Activated naive CD4-positive, alpha-beta T cell treated with anti-CD3 and anti-CD28 coated beads for 36 hours (primary cell): ENCODE measurements around the gene CTTN. TPM values are rescaled to one million over a fixed set of nuclear protein-coding genes. Genes with fewer than 3 reads are reported as not detected.

ENCODE experiments used
- CTCF ChIA-PET: fragments of 350-600 bp; sonication (Branson Sonifier 250); formaldehyde crosslinking; loops from one replicate; lab custom pipeline; 2021; ENCODE audit warnings: antibody characterized with exemption; lab: Charles Lee
- DNase-seq: peaks from one replicate; pipeline ENCODE4 v3.0.0-alpha.2; 2020
- H3K27ac Mint-ChIP-seq: one replicate; pipeline ENCODE4 v1.8.0; 2021; ENCODE audit warnings: mild to moderate bottlenecking, mixed read lengths
- H3K27me3 Mint-ChIP-seq: one replicate; pipeline ENCODE4 v1.8.0; 2021; ENCODE audit warnings: low read depth, mixed read lengths
- H3K36me3 Mint-ChIP-seq: one replicate; pipeline ENCODE4 v1.8.0; 2021; ENCODE audit warnings: low read depth, mixed read lengths
- H3K4me1 Mint-ChIP-seq: one replicate; pipeline ENCODE4 v1.8.0; 2021; ENCODE audit warnings: low read depth, mixed read lengths
- H3K4me3 Mint-ChIP-seq: one replicate; pipeline ENCODE4 v1.8.0; 2021; ENCODE audit warnings: mild to moderate bottlenecking, moderate library complexity, mixed read lengths
- H3K9me3 Mint-ChIP-seq: one replicate; pipeline ENCODE4 v1.8.0; 2021; ENCODE audit warnings: mixed read lengths
- intact Hi-C: fragments of 100-400 bp; cut with micrococcal nuclease; formaldehyde crosslinking; loops from one replicate; pipeline ENCODE4 v1.15.1; 2023
- total RNA-seq, 2 experiments: library from RNA; stranded (reverse); gene quantifications; one replicate each; pipeline ENCODE4 v1.2.3, GENCODE V29; 2021

Gene CTTN
- total RNA-seq, 2 experiments from 2014 or later, result 44.8 to 52.7 TPM

GRCh38 chr11:70424765-70425344 lies 26.5 kb downstream of the CTTN start:
- Mint-ChIP-seq H3K27me3 (no peaks in the 10 kb centered on the region), H3K4me1 (no peaks in the 10 kb centered on the region), H3K4me3 (no peak overlapping the region), H3K9me3 (no peaks in the 10 kb centered on the region), H3K36me3 (peaks cover 47% of the 10 kb centered on the region), H3K27ac (no peak overlapping the region)
- CTCF ChIA-PET, result no interaction called here
- intact Hi-C loops, result no loop called here
- DNase-seq, result no peak

DNA sequence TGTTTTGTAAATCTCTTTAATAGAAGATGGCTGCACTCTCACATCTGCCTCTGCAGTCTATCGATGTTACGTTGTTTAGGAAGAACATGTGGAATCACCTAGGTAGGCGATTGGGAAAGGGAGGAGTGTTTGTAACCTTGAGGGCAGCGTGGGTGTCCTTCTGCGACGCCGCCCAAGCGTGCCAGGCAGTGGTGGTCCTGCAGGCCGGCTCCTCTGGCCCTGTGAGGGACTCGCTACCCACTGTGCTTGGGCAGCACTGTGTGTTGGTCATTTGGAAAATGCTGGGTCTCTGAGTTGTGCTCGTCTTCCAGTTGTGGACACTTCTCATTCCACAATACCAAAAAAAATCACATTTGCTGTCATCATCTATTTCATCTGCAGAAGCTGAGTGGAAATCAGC lies 29.1 kb downstream of the CTTN start:
- Mint-ChIP-seq H3K4me1 (no peaks in the 10 kb centered on the region), H3K4me3 (no peak overlapping the region), H3K27me3 (no peaks in the 10 kb centered on the region), H3K9me3 (no peaks in the 10 kb centered on the region), H3K27ac (no peak overlapping the region), H3K36me3 (peaks cover 46% of the 10 kb centered on the region)
- CTCF ChIA-PET, result no interaction called here
- intact Hi-C loops, result no loop called here
- no peak for DNase-seq

DNA sequence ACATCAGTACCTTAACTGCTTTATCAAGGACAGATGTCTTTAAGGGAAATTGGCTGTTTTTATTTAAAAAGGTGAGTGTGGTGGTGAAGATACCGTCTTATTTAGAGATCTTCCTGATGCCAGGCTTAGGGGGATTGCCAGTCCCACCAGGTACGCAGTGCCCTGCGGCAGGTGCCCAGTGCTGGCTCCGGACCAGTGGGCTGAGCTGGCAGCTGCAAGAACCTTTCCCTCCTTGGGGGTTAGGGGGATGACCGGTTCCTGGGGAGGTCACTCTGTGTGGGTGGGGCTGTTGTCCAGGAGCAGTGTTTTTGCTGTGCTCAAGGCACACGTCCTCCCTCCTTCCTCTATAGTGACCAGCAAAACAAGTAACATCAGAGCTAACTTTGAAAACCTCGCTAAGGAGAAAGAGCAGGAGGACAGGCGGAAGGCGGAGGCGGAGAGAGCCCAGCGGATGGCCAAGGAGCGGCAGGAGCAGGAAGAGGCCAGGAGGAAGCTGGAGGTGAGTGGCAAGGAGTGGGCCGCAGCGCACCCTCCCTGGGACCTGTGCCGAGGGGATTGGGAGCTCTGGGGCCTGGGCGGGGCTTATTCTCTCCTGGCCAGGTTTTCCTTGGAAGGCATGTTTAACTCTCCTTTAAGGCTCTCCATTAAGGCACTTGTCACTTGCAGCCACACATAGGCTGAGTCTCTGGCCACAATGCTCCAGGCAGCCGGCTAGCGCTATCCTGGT lies 30.5 kb downstream of the CTTN start:
- intact Hi-C loops, result no loop called here
- Mint-ChIP-seq H3K27me3 (no peaks in the 10 kb centered on the region), H3K9me3 (no peaks in the 10 kb centered on the region), H3K36me3 (peaks cover 40% of the 10 kb centered on the region), H3K27ac (no peak overlapping the region), H3K4me3 (no peak overlapping the region), H3K4me1 (no peaks in the 10 kb centered on the region)
- CTCF ChIA-PET, result no interaction called here
- DNase-seq, result no peak

DNA sequence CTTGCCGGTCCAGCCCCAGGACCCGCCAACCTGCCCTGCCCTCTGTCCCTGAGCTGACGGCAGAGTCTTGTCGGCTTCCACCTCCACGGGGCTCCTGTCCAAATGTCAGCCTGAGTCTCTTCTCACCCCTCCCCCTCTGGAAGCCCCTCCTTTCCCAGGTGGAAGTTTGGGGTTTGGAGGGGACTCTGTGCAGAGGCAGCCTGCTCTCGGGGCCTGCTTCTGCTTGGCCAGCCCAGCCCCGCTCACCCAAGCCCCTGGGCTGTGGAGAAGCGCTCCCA lies 31.0 kb downstream of the CTTN start:
- Mint-ChIP-seq H3K36me3 (peaks cover 40% of the 10 kb centered on the region), H3K9me3 (no peaks in the 10 kb centered on the region), H3K4me1 (no peaks in the 10 kb centered on the region), H3K4me3 (no peak overlapping the region), H3K27ac (no peak overlapping the region), H3K27me3 (no peaks in the 10 kb centered on the region)
- no peak for DNase-seq
- intact Hi-C loops, result no loop called here
- CTCF ChIA-PET, result no interaction called here

DNA sequence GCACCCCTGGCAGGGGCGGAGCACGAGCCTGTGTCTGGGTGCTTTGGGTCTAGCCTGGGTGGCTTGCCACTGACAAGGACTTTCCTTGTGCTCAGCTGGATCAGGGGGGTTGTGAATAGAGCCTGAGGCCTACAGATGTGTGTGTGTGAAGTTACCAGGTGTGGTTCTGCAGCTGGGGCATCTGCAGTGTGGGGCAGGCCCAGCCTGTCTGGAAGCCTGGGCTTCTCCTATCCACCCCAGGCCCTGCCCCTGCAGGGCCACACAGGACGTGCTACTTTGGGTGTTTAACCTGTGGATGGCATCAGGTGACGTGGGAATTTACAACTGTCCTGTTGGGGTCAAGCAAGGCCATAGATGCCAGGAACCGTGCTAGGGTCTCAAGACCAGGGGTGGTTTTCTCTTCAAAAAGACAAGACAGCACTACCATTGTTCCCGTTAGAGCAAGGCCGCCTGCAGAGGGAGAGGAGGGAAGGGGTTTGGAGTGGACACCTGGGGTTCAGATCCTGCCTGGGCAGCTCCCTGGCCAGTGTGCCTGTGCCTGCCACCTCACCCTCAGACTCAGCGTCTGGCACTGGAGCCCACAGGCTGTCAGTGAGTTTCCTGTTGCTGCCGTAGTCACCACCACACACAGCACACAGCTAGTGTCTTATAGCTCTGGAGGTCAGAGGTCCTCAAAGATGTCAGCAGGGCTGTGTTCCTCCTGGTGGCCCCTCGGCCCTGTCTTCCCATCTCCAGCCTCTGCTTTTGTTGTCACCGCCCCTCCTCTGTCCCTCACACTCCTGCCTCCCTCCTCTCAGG lies 31.6 kb downstream of the CTTN start:
- Mint-ChIP-seq H3K36me3 (peaks cover 40% of the 10 kb centered on the region), H3K4me3 (no peak overlapping the region), H3K27me3 (no peaks in the 10 kb centered on the region), H3K27ac (no peak overlapping the region), H3K9me3 (no peaks in the 10 kb centered on the region), H3K4me1 (no peaks in the 10 kb centered on the region)
- intact Hi-C loops, result no loop called here
- DNase-seq, result no peak
- CTCF ChIA-PET, result interaction anchor here (0.6 kb wide), 1 partner anchor 57 kb away, joined by 3 read pairs; no protein-coding TSS in a partner anchor

DNA sequence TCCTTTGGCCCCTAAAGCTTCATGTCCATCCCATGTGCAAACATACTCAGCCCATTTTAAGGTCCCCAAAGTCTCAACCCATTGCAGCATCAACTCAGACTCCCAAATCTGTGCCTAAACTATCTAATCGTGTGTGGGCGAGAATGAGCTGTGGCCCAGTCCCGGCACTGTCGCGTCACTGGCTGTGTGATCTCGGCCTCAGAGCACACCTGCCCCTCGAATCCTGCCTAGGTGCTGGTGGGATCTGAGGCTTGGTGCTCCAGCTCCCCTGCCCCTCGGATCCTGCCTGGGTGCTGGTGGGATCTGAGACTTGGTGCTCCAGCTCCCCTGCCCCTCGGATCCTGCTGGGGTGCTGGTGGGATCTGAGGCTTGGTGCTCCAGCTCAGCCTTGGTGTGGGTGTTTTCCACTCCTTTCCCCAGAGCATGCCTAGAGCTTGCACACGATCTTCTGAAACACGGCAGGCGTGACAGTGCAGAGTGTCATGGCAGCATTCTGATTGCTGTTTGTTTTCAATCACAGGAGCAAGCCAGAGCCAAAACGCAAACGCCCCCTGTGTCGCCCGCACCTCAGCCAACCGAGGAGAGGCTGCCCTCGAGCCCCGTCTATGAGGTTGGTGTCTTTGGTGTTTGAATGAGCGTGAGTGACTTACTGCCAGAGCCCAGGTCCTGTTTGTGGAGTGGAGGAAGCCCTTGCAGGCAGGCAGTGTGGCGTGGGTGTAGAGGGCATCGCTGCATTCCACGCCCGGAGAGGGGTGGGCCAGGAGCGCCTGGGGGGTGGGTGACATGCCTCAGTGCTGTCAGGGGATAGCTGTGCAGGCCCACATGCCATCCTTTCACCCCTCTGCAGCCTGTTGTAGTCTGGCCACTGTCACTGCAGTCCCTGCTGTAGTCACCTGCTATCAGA lies 32.6 kb downstream of the CTTN start:
- no peak for DNase-seq
- CTCF ChIA-PET, result no interaction called here
- Mint-ChIP-seq H3K4me3 (no peak overlapping the region), H3K27ac (no peak overlapping the region), H3K9me3 (no peaks in the 10 kb centered on the region), H3K27me3 (no peaks in the 10 kb centered on the region), H3K4me1 (no peaks in the 10 kb centered on the region), H3K36me3 (peaks cover 38% of the 10 kb centered on the region)
- intact Hi-C loops, result no loop called here

GRCh38 chr11:70431611-70432010 lies 33.3 kb downstream of the CTTN start:
- Mint-ChIP-seq H3K27me3 (no peaks in the 10 kb centered on the region), H3K4me1 (no peaks in the 10 kb centered on the region)
- CTCF ChIA-PET, result no interaction called here

DNA sequence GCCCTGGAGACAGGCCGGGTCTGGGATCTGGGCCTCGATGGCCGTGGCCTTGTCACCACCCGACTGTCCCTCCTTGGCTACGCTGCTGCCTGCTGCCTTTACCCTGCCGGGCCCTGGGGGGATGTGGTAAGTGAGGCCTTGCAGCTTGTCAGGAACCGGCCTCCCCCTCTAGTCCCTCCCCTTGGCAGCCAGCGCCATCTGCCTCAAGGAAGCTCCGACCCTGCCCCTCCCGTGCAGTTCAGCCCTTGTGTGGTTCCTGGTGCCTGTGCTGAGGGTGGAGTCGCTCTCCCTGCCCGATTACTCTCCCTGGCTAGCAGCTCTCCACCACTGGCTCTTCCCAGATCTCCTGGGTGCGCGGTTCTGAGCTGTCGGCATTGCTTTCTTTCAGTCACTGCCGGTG lies 33.7 kb downstream of the CTTN start:
- no peaks in the 10 kb centered on the region for H3K9me3 Mint-ChIP-seq
- CTCF ChIA-PET, result no interaction called here
- H3K27me3 Mint-ChIP-seq, result no peaks in the 10 kb centered on the region
- no peak for DNase-seq
- no peak overlapping the region for H3K4me3 Mint-ChIP-seq
- H3K4me1 Mint-ChIP-seq, result no peaks in the 10 kb centered on the region
- H3K27ac Mint-ChIP-seq, result no peak overlapping the region
- peaks cover 38% of the 10 kb centered on the region for H3K36me3 Mint-ChIP-seq
- intact Hi-C loops, result no loop called here

More at GRCh38 chr11:70431611-70432010, 33.3 kb downstream of the CTTN start:
- intact Hi-C loops, result no loop called here
- DNase-seq, result no peak
- Mint-ChIP-seq H3K4me3 (no peak overlapping the region), H3K9me3 (no peaks in the 10 kb centered on the region), H3K27ac (no peak overlapping the region), H3K36me3 (peaks cover 38% of the 10 kb centered on the region)

DNA sequence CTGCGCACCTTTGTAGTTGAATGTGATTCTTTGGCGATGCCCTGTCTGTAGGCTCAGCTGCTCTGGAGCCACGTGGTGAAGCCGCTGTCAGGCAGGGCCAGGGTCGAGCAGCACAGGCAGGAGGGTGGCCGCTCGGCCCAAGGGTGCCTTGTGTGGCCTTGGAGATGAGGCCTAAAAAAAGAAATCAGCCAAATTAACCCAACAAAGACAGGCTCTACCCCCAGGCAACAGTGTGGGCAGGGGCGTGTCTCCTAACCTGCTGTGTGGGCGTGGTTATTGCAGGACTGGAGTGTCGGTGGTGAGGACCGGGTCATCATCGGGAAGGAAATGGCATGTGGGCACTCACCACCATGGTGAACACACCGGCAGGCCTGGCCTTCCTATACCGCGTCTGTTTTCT lies 34.3 kb downstream of the CTTN start:
- Mint-ChIP-seq H3K27me3 (no peaks in the 10 kb centered on the region), H3K27ac (no peak overlapping the region), H3K9me3 (no peaks in the 10 kb centered on the region), H3K36me3 (peaks cover 39% of the 10 kb centered on the region), H3K4me3 (no peak overlapping the region), H3K4me1 (no peaks in the 10 kb centered on the region)
- intact Hi-C loops, result no loop called here
- CTCF ChIA-PET, result no interaction called here
- DNase-seq, result no peak

- no peaks in the 10 kb centered on the region for H3K27me3 Mint-ChIP-seq
- intact Hi-C loops, result no loop called here
- H3K4me1 Mint-ChIP-seq, result no peaks in the 10 kb centered on the region
- no peak overlapping the region for H3K4me3 Mint-ChIP-seq
- DNase-seq, result no peak
- CTCF ChIA-PET, result no interaction called here
- H3K9me3 Mint-ChIP-seq, result no peaks in the 10 kb centered on the region
- no peak overlapping the region for H3K27ac Mint-ChIP-seq
- H3K36me3 Mint-ChIP-seq, result peaks cover 43% of the 10 kb centered on the region
Measured at GRCh38 chr11:70433038-70433437, 34.7 kb downstream of the CTTN start.

- no peaks in the 10 kb centered on the region for H3K27me3 Mint-ChIP-seq
- CTCF ChIA-PET, result no interaction called here
- H3K9me3 Mint-ChIP-seq, result no peaks in the 10 kb centered on the region
- intact Hi-C loops, result no loop called here
- no peaks in the 10 kb centered on the region for H3K4me1 Mint-ChIP-seq
- no peak overlapping the region for H3K27ac Mint-ChIP-seq
- no peak for DNase-seq
- H3K4me3 Mint-ChIP-seq, result no peak overlapping the region
- peaks cover 41% of the 10 kb centered on the region for H3K36me3 Mint-ChIP-seq
Measured at GRCh38 chr11:70433526-70433925, 35.2 kb downstream of the CTTN start.
